ENCODE data around the gene HBB. TPM values are rescaled to one million over a fixed set of nuclear protein-coding genes. Genes with fewer than 3 reads are reported as not detected.

The HBB gene
- total RNA-seq, 1 experiment from 2014 or later: not detected

DNA sequence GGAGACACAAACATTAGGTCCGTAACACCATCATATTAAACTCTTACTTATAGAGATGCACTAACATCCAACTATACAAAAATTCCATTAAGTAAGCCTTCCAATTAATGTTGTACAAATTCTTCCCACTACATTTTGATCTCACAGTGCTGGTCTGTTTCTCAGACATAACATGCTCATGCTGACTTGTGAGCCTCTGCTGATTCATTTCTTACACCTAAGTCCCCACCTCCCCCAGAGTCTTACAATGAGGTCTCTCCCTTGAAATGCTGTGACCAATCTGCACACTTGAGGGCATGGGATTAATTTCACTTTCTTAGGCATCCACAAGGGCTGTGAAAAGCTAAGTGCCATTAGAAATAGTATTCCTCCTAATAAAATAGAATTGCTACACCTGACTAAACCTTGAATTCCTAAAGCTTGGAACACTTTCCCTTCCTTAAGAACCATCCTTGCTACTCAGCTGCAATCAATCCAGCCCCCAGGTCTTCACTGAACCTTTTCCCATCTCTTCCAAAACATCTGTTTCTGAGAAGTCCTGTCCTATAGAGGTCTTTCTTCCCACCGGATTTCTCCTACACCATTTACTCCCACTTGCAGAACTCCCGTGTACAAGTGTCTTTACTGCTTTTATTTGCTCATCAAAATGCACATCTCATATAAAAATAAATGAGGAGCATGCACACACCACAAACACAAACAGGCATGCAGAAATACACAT, 20.8 kb upstream of the HBB start:
- DNase-seq (ENCODE audit: low read depth): no peak

DNA sequence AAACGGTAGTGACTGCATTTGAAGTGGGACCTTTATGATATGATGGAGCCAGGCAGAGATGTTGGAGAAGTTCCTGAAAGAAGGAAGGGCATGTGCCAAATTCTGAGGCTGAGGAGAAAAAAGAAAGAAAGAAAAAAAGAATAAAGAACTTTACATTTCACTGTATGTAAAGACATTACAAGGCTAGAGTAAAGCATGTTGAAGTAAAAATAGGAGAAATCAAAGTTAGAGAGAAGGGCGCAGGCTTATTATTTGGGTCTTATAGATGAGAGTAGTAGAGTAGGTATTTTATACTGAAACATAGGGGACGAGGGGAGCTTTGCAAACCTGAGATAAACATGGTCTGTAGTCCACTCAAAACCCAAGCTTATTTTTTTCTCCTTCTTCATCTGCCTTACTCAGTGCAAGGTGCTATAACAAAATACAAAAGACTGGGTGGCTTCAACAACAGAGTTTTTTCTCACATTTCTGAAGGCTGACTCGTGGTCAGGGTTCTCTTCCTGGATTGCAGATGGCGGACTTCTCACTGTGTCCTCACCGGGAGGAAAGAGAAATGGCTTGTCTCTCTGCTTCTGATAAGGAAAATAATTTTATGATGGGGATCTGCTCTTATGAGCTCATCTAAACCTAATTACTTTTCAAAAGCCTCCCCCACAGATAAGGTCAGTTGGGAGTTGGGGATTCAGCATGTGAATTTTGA, 20.1 kb upstream of the HBB start:
- DNase-seq (ENCODE audit: low read depth): no peak

DNA sequence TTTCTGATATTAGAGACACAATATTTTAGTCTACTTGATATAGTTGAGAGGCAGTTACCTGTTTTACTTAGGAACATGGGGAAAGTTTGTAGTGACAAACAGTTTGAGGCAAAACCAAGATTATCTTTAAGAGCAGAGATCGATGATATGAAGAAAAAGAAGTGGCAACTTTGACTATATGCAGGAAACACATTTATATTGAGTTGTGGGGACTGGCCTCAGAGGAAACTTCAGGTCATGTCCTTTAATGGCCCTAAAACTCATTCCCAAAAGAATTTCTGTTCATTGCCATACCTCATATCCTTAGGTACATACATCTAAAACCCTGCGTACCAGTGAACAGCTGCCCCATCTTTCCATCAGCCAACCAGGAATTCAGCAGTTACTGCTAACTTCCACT, 18.3 kb upstream of the HBB start:
- no peak for DNase-seq (ENCODE audit: low read depth)

DNA sequence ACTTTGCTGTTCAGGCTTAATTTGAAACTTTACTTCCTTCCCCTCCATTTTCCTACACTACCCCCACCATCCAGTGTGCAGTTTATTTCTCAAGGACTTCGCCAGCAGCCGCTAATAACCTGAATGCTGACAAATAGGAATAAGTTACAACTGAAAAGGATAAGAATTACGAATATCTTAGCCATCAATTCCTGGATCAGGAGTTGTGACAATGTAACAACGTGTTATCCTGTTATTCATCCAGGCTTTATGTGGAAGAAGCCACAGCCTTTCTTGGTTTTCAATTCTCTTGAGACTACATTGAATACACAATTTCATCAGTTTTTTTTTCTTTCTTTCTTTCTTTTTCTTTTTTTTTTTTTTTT, 16.9 kb upstream of the HBB start:
- DNase-seq (ENCODE audit: low read depth): no peak

DNA sequence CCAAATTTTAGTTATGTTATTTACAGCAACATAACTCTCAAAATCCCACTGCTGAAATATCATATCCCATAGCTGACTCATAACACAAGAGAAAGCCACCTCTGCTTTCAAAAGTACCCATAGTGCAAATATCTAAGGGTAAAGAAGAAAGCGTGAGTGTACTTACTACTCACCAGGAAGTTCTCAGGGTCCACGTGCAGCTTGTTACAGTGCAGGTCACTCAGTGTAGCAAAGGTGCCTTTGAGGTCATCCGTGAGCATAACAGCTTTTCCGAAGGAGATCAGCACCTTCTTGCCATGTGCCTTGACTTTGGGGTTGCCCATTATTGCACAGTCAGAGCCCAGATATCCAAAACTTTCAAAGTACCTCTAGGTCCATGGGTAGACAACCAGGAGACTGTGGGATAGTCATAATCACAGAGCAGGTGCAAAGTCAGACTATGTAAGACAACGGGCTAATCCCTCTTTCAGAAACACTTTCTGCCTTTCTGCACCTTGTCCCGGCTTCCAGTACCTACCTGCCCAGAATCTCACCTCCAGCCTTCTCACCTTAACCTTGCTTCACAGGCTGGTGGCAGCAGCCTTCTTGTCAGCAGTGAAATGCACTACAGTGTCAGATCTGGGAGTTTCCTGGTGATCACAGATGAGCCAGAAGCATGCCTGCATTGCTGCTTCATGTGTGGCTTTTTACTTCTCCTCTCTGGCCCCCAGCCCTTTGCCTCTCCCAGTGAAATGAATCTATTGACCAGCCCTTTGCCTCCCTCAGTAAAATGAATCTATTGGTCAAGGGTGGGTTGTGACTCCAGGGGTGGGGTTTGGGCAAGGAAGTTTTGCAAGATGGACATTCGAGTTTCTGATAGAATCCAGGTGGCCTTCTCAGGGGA, 16.3 kb upstream of the HBB start:
- DNase-seq (ENCODE audit: low read depth): no peak

DNA sequence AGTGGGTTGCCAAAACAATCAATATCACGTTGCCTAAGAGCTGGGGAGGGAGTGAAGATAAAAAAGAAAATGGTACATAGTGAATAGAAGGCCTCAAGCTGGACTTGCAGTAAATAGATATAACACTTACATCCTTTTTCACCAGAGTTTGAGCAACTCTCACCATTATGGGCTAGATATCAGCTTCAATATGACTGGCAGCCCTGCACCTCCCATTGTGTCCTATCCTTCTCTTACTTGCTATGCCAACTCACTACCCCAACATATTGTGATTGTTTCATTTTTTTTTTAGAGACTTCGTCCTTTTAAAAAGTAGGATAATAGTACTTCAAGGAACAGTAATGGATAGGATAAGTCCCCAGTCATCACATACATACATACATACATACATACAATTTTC, 15.3 kb upstream of the HBB start:
- no peak for DNase-seq (ENCODE audit: low read depth)

DNA sequence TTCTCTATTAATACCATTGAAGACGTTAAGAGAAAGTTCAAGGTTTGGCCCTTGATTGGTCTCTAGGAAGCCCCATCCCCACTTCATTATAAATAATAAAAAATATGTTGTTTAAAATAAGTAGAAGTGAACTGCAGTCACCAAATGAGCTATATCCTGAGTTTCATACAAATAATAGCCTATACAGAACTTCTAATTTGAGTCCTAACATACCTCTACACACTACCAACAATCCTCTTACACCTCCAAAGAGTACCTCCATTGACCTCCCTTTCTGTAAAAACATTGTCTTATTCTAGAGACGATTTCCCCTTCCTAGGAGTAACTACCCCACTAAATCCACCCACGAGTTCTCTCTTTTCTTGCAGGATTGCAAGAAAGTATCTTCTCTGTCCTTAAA, 14.6 kb upstream of the HBB start:
- DNase-seq (ENCODE audit: low read depth): no peak

DNA sequence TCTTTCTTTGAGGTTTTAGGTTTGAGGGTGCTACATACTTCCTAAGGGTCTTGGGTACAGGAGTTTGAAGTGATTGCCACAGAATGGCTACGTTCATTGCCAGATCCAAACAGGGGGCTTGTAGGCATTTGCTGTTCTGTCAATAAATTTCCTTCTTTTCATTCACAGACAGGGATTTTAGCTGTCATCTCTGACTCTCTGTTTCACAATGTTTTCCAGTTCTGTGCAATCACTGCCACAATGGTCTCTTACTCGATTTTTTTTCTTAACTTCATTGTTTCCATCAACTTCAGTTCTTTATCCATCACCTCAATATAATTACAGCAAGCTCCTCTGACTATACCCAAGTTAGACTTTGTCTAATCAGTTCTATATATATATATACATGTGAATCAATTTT, 13.6 kb upstream of the HBB start:
- DNase-seq (ENCODE audit: low read depth): no peak

DNA sequence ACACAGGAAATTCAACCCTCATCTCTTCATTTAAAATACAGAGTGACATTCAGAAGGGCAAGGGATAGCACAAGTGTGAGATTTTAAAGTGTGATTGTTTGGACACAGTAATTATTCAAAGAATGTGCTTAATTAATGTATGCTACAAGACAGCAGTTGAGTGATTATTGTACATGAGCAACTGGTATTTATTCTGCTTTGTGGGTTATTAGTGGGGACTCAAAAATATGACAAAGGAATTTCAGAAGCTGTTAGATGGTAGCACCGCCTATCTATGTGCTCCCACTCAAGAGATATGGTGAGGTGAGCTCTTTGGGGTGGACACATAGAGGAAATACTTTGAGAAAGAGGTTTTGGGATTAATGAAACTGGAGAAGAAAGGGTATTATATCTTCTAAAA, 13.2 kb upstream of the HBB start:
- no peak for DNase-seq (ENCODE audit: low read depth)

DNA sequence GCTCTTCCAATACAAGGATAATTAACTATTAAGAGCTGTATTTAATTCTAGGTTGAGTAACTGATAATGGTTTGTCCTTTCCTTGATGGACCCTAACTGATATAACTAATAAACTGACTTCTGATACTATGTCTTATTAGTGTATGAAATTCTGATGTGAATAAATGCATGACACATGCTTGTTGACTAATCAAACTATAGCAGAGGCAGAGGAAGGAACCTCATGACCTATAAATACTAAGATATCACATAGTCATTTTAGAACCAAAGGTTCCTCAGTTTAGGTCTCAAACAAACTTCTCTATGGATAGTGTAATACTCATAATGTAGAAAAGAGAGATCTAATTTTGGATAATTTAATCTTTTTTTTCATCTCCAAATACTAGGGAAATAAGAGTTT, 12.2 kb upstream of the HBB start:
- DNase-seq (ENCODE audit: low read depth): no peak

DNA sequence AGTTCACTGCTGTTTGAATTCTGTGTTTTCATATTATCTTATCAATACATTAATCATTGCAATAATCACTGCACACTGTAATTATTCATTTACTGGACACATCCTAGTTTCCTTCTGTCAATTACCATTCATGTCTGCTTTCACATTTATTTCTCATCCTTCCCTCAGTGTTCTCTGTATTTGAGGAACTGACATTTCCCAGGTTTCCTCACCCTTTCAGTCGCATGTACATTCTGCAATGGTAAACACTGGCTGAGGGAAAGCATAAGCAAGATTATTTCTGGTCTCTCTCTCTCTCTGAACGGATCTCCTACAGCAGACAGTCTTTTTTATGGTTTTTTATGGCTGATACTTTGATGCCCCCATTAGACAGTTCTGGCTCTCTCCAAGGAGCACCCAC, 11.6 kb upstream of the HBB start:
- no peak for DNase-seq (ENCODE audit: low read depth)

DNA sequence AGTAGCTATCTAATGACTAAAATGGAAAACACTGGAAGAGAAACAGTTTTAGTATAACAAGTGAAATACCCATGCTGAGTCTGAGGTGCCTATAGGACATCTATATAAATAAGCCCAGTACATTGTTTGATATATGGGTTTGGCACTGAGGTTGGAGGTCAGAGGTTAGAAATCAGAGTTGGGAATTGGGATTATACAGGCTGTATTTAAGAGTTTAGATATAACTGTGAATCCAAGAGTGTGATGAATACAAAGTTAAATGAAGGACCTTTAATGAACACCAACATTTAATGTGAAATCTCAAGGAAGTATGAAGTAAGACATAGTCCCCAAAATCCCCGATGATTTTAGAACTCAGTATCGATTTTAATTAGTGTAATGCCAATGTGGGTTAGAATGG, 10.5 kb upstream of the HBB start:
- no peak for DNase-seq (ENCODE audit: low read depth)

DNA sequence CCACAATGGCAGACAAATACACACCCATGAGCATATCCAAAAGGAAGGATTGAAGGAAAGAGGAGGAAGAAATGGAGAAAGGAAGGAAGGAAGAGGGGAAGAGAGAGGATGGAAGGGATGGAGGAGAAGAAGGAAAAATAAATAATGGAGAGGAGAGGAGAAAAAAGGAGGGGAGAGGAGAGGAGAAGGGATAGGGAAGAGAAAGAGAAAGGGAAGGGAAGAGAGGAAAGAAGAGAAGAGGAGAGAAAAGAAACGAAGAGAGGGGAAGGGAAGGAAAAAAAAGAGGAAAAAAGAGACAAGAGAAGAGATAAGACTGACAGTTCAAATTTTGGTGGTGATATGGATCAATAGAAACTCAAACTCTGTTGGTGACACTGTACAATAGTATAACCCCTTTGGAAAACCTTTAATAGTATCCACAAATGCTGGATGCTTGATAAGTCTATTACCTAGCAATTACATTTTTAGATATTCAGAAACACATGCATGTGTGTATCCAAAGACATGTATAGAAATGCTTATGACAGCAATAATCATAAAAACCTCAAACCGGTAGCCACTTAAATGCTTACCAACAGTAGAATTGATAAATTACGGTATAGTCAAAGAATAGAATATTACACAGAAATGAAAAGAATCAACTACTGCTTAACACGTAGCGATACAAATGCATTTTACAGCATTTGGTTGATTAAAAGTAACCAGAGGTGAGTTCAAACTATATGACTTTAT, 8.7 kb upstream of the HBB start:
- DNase-seq (ENCODE audit: low read depth): no peak

DNA sequence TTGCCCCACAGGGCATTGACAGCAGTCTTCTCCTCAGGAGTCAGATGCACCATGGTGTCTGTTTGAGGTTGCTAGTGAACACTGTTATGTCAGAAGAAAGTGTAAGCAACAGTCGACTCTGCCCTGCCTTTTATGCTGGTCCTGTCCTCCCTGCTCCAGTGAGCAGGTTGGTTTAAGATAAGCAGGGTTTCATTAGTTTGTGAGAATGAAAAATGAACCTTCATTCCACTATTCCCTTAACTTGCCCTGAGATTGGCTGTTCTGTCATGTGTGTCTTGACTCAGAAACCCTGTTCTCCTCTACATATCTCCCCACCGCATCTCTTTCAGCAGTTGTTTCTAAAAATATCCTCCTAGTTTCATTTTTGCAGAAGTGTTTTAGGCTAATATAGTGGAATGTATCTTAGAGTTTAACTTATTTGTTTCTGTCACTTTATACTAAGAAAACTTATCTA, 7.5 kb upstream of the HBB start, which contains the start of gene HBD:
TSS of gene HBD (minus strand) at position 103 of the 454 bp plus-strand sequence. CDS start at position 53, 50 bp downstream.
- peak; percentile 30 for DNase-seq (ENCODE audit: low read depth)

DNA sequence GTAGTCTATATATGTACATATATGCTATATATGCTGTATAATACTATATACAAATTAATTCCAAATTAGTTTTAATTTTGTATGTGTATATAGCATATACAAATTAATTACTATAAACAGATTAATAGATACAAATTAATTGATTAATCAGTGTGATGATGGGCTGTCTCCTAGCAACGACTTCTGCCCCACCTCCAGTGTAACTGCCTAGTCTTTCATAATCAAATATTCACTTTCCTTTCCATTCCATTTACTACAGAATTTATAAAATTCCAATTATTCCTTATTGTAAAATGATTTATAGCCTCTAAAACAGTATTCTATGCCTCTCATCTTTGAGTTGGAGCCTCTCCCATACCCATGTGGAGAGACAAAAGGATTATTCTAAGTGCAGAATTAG, 6.4 kb upstream of the HBB start:
- no peak for DNase-seq (ENCODE audit: low read depth)

DNA sequence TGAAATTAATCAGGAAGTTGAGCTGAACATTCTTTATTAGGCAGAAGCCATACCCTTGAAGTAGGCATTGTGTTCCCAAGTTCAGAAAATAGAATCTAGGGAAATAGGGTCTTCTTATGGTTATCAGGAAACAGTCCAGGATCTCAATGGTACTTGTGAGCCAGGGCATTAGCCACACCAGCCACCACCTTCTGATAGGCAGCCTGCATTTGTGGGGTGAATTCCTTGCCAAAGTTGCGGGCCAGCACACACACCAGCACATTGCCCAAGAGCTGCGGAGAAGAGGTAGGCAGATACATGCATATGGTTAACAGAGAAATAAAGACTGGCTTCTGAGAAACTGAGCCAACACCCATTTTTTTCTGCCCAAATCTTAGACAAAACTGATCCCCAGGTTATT, 6.0 kb upstream of the HBB start:
- DNase-seq (ENCODE audit: low read depth): no peak

DNA sequence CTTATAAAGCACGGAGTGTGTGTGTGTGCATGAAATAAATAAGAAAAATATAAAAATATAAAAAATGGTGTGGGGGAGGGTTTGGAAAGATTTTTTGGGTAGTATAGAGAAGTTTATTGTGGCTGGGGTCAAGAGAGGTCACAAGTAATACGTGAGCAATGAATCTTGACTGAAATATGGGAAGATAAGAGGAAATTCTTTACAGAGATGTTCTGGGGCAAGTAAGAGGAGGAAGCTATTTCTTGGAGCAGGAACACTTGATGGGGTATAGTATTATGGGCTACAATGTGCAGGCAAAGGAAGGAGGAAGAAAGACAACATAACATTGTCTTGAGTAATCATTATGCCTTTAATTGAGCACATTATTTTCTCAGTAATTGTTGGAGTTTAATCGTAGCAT, 5.3 kb upstream of the HBB start:
- DNase-seq (ENCODE audit: low read depth): no peak

DNA sequence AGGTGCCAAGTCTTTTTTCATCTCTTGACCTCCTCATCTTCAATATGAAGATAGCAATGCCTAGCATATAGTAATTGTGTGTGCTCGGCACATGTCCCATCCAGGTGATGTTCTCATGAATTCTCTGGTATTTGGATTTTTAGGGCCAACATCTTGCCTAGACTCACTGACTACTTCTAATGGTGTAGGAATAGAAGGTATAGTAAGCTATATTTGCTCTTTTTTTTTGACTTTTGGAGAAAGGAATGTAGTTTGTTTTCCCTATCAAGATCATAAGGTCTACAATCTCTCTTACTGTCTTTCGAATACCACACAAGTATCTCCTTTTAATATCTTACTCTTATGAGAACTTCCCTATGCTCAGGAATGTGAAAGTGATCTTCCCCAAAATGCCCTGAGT, 4.2 kb upstream of the HBB start:
- no peak for DNase-seq (ENCODE audit: low read depth)

DNA sequence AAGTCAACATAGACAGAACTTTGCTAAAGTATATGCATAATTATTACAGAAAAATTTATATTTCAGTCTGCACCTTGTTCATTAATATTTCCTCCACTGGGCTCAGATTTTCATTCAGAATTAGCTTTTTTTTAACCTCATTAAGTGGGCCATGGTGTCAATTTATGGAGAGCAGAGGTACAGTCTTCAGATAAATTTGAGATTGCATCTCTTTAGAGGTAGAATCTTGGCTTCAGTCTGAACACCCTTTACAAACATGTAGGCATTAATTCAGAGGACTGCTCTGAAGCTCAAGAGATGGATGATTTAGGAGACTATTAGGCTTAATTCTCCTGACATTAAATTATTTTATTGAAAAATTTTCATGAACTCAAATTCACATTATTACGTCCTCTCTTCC, 3.4 kb upstream of the HBB start:
- no peak for DNase-seq (ENCODE audit: low read depth)

DNA sequence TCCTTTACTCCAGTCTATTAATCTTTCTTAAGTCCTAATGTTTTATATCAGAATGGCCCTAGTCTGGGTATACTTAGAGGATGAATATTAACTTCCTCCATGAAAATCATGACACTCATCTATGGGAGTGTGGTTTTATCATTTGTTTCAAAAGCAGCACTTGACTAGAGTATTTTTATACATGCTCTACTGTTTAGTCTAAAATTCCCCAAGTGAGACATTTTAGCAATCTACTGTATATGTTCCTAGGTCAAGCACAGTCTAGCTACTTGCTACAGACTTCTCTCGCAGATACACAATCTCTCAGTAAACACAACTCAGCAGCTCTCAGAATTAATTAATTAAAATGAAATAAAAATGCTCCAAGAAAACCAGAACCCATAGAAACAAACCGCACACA, 2.9 kb upstream of the HBB start:
- no peak for DNase-seq (ENCODE audit: low read depth)

DNA sequence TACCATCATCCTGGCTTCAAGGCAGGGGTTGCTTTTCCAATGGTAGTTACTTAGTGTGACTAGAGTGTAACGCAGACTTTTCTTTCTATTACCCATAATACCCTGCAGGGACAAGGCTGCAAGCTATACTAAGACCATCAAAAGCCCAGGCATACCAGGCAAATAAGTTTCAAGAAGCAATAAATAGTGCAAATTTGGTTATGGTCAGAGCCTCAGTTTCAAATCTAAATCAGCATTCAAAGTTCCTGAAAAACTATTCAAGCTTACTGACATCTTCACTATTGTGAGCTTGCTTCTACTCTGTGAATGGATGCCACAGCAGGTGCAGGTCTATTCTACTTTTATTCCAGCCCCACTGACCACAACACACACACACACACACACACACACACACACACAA, 2.5 kb upstream of the HBB start:
- no peak for DNase-seq (ENCODE audit: low read depth)

DNA sequence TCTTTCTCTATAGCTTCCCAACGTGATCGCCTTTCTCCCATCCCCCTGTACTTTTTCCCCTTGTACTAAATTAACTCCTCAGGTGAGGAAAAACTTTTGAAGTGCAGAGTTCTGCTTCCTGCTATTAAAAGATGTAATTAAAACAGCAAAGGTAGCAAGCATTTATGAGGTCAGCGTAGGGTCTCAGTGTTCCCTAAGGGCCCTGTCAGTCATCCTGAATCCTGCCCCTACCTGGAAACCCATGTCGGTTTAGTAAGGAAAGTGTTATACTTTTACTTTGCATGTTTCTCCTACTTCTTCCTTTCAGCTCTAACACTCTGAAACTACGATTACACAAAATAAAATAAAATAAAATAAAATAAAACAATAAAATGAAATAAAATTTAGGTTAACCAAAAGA, 1.3 kb upstream of the HBB start:
- no peak for DNase-seq (ENCODE audit: low read depth)
